Neural progenitor cell (in vitro differentiated cells): Measurements from ENCODE around the gene FBXL5. TPM values are rescaled to one million over a fixed set of nuclear protein-coding genes. Genes with fewer than 3 reads are reported as not detected.

Experiments
- DNase-seq: peaks from one replicate; pipeline ENCODE4 v3.0.0-alpha.2; 2016; ENCODE audit warnings: low spot score
- H2AFZ ChIP-seq: fragments of 200-600 bp; sonication (generic); replicated peaks from 2 replicates; pipeline ENCODE4 v1.6.1; 2016; ENCODE audit warnings: antibody characterized with exemption
- H3F3A ChIP-seq: fragments of 200-600 bp; sonication (generic); 2 replicates; pipeline ENCODE4 v1.6.1; 2016; ENCODE audit warnings: antibody characterized with exemption, low read depth
- H3K27ac ChIP-seq: fragments of 200-600 bp; sonication (generic); 2 replicates; pipeline ENCODE4 v1.5.1; 2016; ENCODE audit warnings: mild to moderate bottlenecking
- H3K27me3 ChIP-seq: fragments of 200-600 bp; sonication (generic); 2 replicates; pipeline ENCODE4 v1.6.1; 2016; ENCODE audit warnings: mild to moderate bottlenecking, moderate library complexity
- H3K36me3 ChIP-seq: fragments of 200-600 bp; sonication (generic); 2 replicates; pipeline ENCODE4 v1.5.1; 2016
- H3K4me1 ChIP-seq: fragments of 200-600 bp; sonication (generic); 2 replicates; pipeline ENCODE4 v1.6.1; 2016; ENCODE audit warnings: mixed run types
- H3K4me2 ChIP-seq: fragments of 200-600 bp; sonication (generic); 2 replicates; pipeline ENCODE4 v1.6.1; 2016
- H3K4me3 ChIP-seq: fragments of 200-600 bp; sonication (generic); 2 replicates; pipeline ENCODE4 v1.5.1; 2016
- H3K79me2 ChIP-seq: fragments of 200-600 bp; sonication (generic); 2 replicates; pipeline ENCODE4 v1.6.1; 2016; ENCODE audit warnings: low read depth
- H3K9ac ChIP-seq: fragments of 200-600 bp; sonication (generic); 2 replicates; pipeline ENCODE4 v1.6.1; 2016
- H3K9me3 ChIP-seq: fragments of 200-600 bp; sonication (generic); 2 replicates; pipeline ENCODE4 v1.5.1; 2016; ENCODE audit warnings: low read depth
- H4K20me1 ChIP-seq: fragments of 200-600 bp; sonication (generic); 2 replicates; pipeline ENCODE4 v1.6.1; 2016; ENCODE audit warnings: low read depth
- H3K27ac Mint-ChIP-seq: 3 replicates; pipeline ENCODE4 v1.8.0; 2021; ENCODE audit warnings: mixed read lengths
- H3K27me3 Mint-ChIP-seq: 2 replicates; pipeline ENCODE4 v1.8.0; 2022; ENCODE audit warnings: low read depth, mild to moderate bottlenecking, inconsistent platforms, moderate library complexity, mixed read lengths; ENCODE audit not compliant: insufficient read depth
- H3K36me3 Mint-ChIP-seq: 3 replicates; pipeline ENCODE4 v1.8.0; 2021; ENCODE audit warnings: mixed read lengths
- H3K4me1 Mint-ChIP-seq: 3 replicates; pipeline ENCODE4 v1.8.0; 2021; ENCODE audit warnings: mixed read lengths
- H3K4me3 Mint-ChIP-seq: 3 replicates; pipeline ENCODE4 v1.8.0; 2021; ENCODE audit warnings: mild to moderate bottlenecking, moderate library complexity, mixed read lengths
- H3K9me3 Mint-ChIP-seq: 3 replicates; pipeline ENCODE4 v1.8.0; 2020; ENCODE audit warnings: mixed read lengths
- CTCF ChIP-seq: fragments of 200-600 bp; sonication (generic); IDR thresholded peaks from 2 replicates; pipeline ENCODE4 v1.5.1; 2017; ENCODE audit warnings: antibody characterized with exemption, mild to moderate bottlenecking
- EZH2 ChIP-seq: fragments of 200-600 bp; sonication (generic); IDR thresholded peaks from 2 replicates; pipeline ENCODE4 v1.6.1; 2017; ENCODE audit warnings: antibody characterized with exemption, mild to moderate bottlenecking, moderate library complexity
- EZH2phosphoT487 ChIP-seq: fragments of 200-600 bp; sonication (generic); IDR thresholded peaks from 2 replicates; pipeline ENCODE4 v1.6.1; 2017; ENCODE audit warnings: antibody characterized with exemption
- total RNA-seq: library from RNA; depleted of rRNA; stranded (reverse); fragments of >200 nt; gene quantifications from 2 replicates; pipeline ENCODE4 v1.2.3, GENCODE V29; 2015; ENCODE audit warnings: low replicate concordance

FBXL5 gene
- total RNA-seq, 1 donor from 2014 or later: 87.9 TPM

DNA sequence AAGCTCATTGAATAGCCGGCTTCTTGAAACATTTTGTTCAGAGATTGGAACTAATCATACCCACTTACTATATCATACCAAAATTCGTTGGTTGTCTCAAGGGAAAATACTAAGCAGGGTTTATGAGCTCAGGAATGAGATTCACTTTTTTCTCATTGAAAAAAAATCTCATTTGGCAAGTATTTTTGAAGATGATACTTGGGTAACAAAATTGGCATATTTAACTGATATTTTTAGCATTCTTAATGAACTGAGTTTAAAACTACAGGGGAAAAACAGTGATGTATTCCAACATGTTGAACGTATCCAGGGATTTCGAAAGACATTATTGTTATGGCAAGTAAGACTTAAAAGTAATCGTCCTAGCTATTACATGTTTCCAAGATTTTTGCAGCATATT lies 32.9 kb upstream of the FBXL5 start:
- no peaks in the 10 kb centered on the region for H3K36me3 ChIP-seq
- no peak overlapping the region for H3K27ac Mint-ChIP-seq
- peaks cover 55% of the 10 kb centered on the region for H3K4me1 ChIP-seq
- no peak for DNase-seq
- H3K27me3 Mint-ChIP-seq: no peaks in the 10 kb centered on the region
- no peak overlapping the region for H3K9ac ChIP-seq
- H3K9me3 ChIP-seq: no peaks in the 10 kb centered on the region
- H3K4me1 Mint-ChIP-seq: peaks cover 23% of the 10 kb centered on the region
- H3K4me3 Mint-ChIP-seq: no peak overlapping the region
- H3K27me3 ChIP-seq: no peaks in the 10 kb centered on the region
- H4K20me1 ChIP-seq: no peaks in the 10 kb centered on the region
- no peak for TF ChIP-seq EZH2phosphoT487
- no peak for TF ChIP-seq CTCF
- no peak for TF ChIP-seq EZH2
- peaks cover 11% of the 10 kb centered on the region for H3F3A ChIP-seq
- no peak overlapping the region for H3K27ac ChIP-seq
- no peaks in the 10 kb centered on the region for H3K9me3 Mint-ChIP-seq
- no peak overlapping the region for H3K4me2 ChIP-seq
- no peak overlapping the region for H2AFZ ChIP-seq
- peaks cover 37% of the 10 kb centered on the region for H3K36me3 Mint-ChIP-seq
- peaks cover 28% of the 10 kb centered on the region for H3K79me2 ChIP-seq
- no peak overlapping the region for H3K4me3 ChIP-seq

DNA sequence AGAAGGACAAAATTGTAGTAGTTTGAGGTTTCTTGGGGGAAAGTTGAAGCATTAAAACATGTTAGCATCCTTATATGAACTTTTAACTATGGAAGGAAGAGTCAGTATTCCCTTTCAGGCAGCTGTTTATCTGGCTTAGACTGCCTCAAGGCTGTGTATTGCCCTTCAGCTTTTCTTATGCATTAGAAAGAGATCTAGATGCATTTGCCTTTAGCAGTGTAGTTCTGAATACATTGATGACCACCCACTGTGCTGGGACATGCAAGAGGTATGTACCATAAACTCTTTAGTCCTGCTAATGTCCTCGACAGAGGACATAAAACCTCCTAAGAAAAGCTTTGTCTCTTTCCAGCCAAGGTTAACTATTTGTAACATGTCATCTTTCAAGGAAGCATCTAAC lies 29.3 kb upstream of the FBXL5 start:
- peak; percentile 32 for DNase-seq
- peaks cover 19% of the 10 kb centered on the region for H3F3A ChIP-seq
- no peak overlapping the region for H3K4me3 ChIP-seq
- no peak overlapping the region for H3K4me3 Mint-ChIP-seq
- H3K4me2 ChIP-seq: peak overlapping the region; percentile 92
- H3K79me2 ChIP-seq: peaks cover 57% of the 10 kb centered on the region
- no peaks in the 10 kb centered on the region for H4K20me1 ChIP-seq
- TF ChIP-seq EZH2phosphoT487: no peak
- no peak for TF ChIP-seq EZH2
- TF ChIP-seq CTCF: no peak
- peaks cover 33% of the 10 kb centered on the region for H3K4me1 ChIP-seq
- H3K36me3 ChIP-seq: no peaks in the 10 kb centered on the region
- H3K27me3 Mint-ChIP-seq: no peaks in the 10 kb centered on the region
- peaks cover 6% of the 10 kb centered on the region for H3K9me3 Mint-ChIP-seq
- H2AFZ ChIP-seq: no peak overlapping the region
- no peaks in the 10 kb centered on the region for H3K9me3 ChIP-seq
- H3K4me1 Mint-ChIP-seq: peaks cover 22% of the 10 kb centered on the region
- no peak overlapping the region for H3K27ac ChIP-seq
- no peak overlapping the region for H3K9ac ChIP-seq
- H3K27ac Mint-ChIP-seq: no peak overlapping the region
- H3K27me3 ChIP-seq: no peaks in the 10 kb centered on the region
- H3K36me3 Mint-ChIP-seq: peaks cover 44% of the 10 kb centered on the region

DNA sequence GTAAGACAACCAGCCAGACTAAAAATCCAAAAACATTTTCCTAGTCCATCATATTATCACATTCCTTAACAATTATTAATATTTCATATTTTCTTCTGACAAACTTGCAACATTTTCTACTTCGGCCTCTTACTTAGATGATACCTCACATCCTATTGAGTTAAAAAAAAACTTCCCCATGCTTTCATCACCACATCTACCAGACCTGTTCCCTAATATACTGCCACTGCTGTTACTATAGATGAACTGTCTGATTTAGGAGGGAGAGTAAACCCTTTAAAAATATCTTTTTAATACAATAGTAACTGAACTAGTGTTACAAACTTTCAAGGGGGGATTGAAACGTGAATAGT lies 28.0 kb upstream of the FBXL5 start:
- H3K27ac Mint-ChIP-seq: no peak overlapping the region
- H3K9me3 Mint-ChIP-seq: peaks cover 7% of the 10 kb centered on the region
- H3K79me2 ChIP-seq: peaks cover 71% of the 10 kb centered on the region

More for the DNA sequence above, 28.0 kb upstream of the FBXL5 start:
- Histone ChIP-seq H3K27me3 (no peaks in the 10 kb centered on the region), H2AFZ (no peak overlapping the region), H3F3A (peaks cover 19% of the 10 kb centered on the region), H3K4me1 (peaks cover 36% of the 10 kb centered on the region), H3K27ac (no peak overlapping the region), H3K36me3 (no peaks in the 10 kb centered on the region), H3K9me3 (no peaks in the 10 kb centered on the region), H3K4me3 (peak overlapping the region; percentile 70), H4K20me1 (no peaks in the 10 kb centered on the region), H3K9ac (no peak overlapping the region), H3K4me2 (peak overlapping the region; percentile 92)
- no peak for DNase-seq
- no peak for TF ChIP-seq CTCF
- no peak for TF ChIP-seq EZH2
- TF ChIP-seq EZH2phosphoT487: no peak
- no peaks in the 10 kb centered on the region for H3K27me3 Mint-ChIP-seq
- H3K36me3 Mint-ChIP-seq: peaks cover 40% of the 10 kb centered on the region
- peaks cover 22% of the 10 kb centered on the region for H3K4me1 Mint-ChIP-seq
- H3K4me3 Mint-ChIP-seq: peak overlapping the region; percentile 99
